PC-9 (cell line): ENCODE results near the gene FAM153A.
"Not testable (repeated sequence)": the region's sequence is repeated elsewhere in the genome, so short reads cannot be mapped to it uniquely, and the experiment has no call there.

Experiments
- CTCF ChIP-seq: fragments of 200-600 bp; sonication (generic); conservative IDR thresholded peaks from 2 replicates; pipeline ENCODE4 v1.6.1; 2017; ENCODE audit warnings: mixed run types, antibody characterized with exemption, mild to moderate bottlenecking, moderate library complexity
- EZH2 ChIP-seq: fragments of 200-600 bp; sonication (generic); IDR thresholded peaks from 2 replicates; pipeline ENCODE4 v1.8.0; 2017; ENCODE audit warnings: antibody characterized with exemption, low read depth

DNA sequence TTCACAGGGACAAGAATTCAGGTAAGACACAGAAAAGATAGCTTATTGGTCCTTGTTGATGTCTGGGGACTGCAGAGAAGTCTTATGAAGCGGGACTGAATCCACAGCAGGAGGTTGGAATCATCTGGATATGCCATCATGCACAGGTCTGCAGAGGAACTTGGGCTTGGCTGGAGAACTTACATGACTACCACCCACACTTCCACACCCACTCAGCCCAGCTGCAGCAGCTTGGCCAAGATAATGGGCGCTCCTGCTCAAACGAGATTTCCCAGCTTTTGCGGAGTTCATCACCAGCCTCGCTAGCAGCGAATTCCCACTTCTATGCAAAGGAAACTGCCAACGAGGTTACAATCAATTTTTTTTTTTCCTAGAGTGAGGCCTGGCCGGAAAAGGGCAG is 21.7 kb downstream of the FAM153A start:
- TF ChIP-seq CTCF, EZH2: not testable (repeated sequence)
